Esophagus squamous epithelium (tissue), 5 donors: ENCODE results near the gene ROR2. TPM values are rescaled to one million over a fixed set of nuclear protein-coding genes. Genes with fewer than 3 reads are reported as not detected.
A peak's percentile ranks its signal among the peaks of the same experiment; 100 is the strongest.

Source experiments
- DNase-seq: peaks from one replicate; lab custom pipeline; 2025; lab: John Stamatoyannopoulos, UW
- H3K27ac ChIP-seq, 4 donors: fragments of 200-600 bp; sonication (generic); one replicate each; pipeline ENCODE4 v1.5.1; 2016 to 2019; ENCODE audit warnings: mild to moderate bottlenecking in 1 of 4
- H3K27me3 ChIP-seq, 4 donors: fragments of 200-600 bp; sonication (generic); 1 replicate in 3 of 4; 2 replicates in 1 of 4; pipeline versions ENCODE4 v1.5.1 to v1.6.0; 2017 to 2021; ENCODE audit warnings: antibody characterized with exemption in 1 of 4
- H3K36me3 ChIP-seq, 3 donors: fragments of 200-600 bp; sonication (generic); one replicate each; pipeline ENCODE4 v1.5.1; 2016 to 2019
- H3K4me1 ChIP-seq, 3 donors: fragments of 200-600 bp; sonication (generic); one replicate each; pipeline ENCODE4 v1.5.1; 2017 to 2019
- H3K4me3 ChIP-seq, 4 donors: fragments of 200-600 bp; sonication (generic); 1 replicate in 3 of 4; 2 replicates in 1 of 4; pipeline ENCODE4 v1.5.1; 2016 to 2019; ENCODE audit warnings: mild to moderate bottlenecking in 2 of 4, moderate library complexity in 1 of 4
- H3K9me3 ChIP-seq, 3 donors: fragments of 200-600 bp; sonication (generic); one replicate each; pipeline ENCODE4 v1.5.1; 2016 to 2019
- CTCF ChIP-seq, 6 experiments: fragments of 450-650 bp in 4 of 6; fragments of 200-600 bp in 2 of 6; sonication (generic) in 2 of 6; IDR thresholded peaks; one replicate each; pipeline ENCODE4 v1.5.1; 2016 to 2019; ENCODE audit warnings: antibody characterized with exemption in 6 of 6, mild to moderate bottlenecking in 4 of 6, moderate library complexity in 4 of 6
- POLR2A ChIP-seq, 4 donors: fragments of 450-650 bp; IDR thresholded peaks; one replicate each; pipeline ENCODE4 v1.6.1; 2017; ENCODE audit warnings: antibody characterized with exemption in 4 of 4, mild to moderate bottlenecking in 4 of 4, moderate library complexity in 3 of 4
- WGBS, 2 donors: methylation state at CpG; one replicate each; pipeline ENCODE4 v1.1.5; 2018; 5-methylcytosine and 5-hydroxymethylcytosine counted together
- intact Hi-C: fragments of 100-400 bp; cut with DNase I; formaldehyde crosslinking; loops from one replicate; pipeline ENCODE4 v1.15.0; 2022
- total RNA-seq, 4 donors: library from RNA; depleted of rRNA; stranded (reverse); fragments of >200 nt; gene quantifications; one replicate each; pipeline ENCODE4 v1.1.0, GENCODE V29; 2016
- donor health status: DM: yes; HTN: yes; CAD: no.

The ROR2 gene
- total RNA-seq, 4 donors from 2014 or later: 0.68 to 12.6 (median 3.7) TPM

- no peak overlapping the region for H3K4me3 ChIP-seq
- H3K4me1 ChIP-seq: peaks cover 0 to 59% (median 17%) of the 10 kb centered on the region in 3 donors
- peaks cover 0 to 71% (median 0%) of the 10 kb centered on the region in 4 donors for H3K27me3 ChIP-seq
- intact Hi-C loops: no loop called here
- no peaks in the 10 kb centered on the region for H3K36me3 ChIP-seq
- no peak for TF ChIP-seq POLR2A (IDR thresholded peaks at IDR 0.05)
- TF ChIP-seq CTCF (IDR thresholded peaks at IDR 0.05): no peak
- no peaks in the 10 kb centered on the region for H3K9me3 ChIP-seq
- 75 to 87% methylated on average over 11 of the region's 11 CpGs for WGBS, 2 donors
- no peak for DNase-seq
- peak overlapping the region in 3 of 4 donors; percentile 27 to 82 (median 74) for H3K27ac ChIP-seq
These were observed 136.7 kb downstream of the ROR2 start for GRCh38 chr9:91813176-91813795.

GRCh38 chr9:91812191-91812590 lies 137.8 kb downstream of the ROR2 start:
- TF ChIP-seq CTCF (IDR thresholded peaks at IDR 0.05) (no peak), POLR2A (IDR thresholded peaks at IDR 0.05) (no peak)
- no peak for DNase-seq
- Histone ChIP-seq H3K9me3 (no peaks in the 10 kb centered on the region), H3K36me3 (no peaks in the 10 kb centered on the region), H3K4me1 (peaks cover 0 to 48% (median 8%) of the 10 kb centered on the region in 3 donors), H3K27ac (peak overlapping the region in 3 of 4 donors; percentile 34 to 82 (median 55)), H3K4me3 (no peak overlapping the region), H3K27me3 (peaks cover 0 to 67% (median 0%) of the 10 kb centered on the region in 4 donors)
- WGBS, 2 donors: 76 to 83% methylated on average over 7 to 11 of the region's 14 CpGs
- intact Hi-C loops: no loop called here

- H3K4me3 ChIP-seq: no peak overlapping the region
- no peak for DNase-seq
- H3K27me3 ChIP-seq: peaks cover 0 to 58% (median 0%) of the 10 kb centered on the region in 4 donors
- TF ChIP-seq POLR2A (IDR thresholded peaks at IDR 0.05) (no peak), CTCF (IDR thresholded peaks at IDR 0.05) (no peak)
- 66 to 80% methylated on average over 2 to 12 of the region's 19 CpGs for WGBS, 2 donors
- H3K36me3 ChIP-seq: no peaks in the 10 kb centered on the region
- peak overlapping the region in 3 of 4 donors; percentile 20 to 82 (median 67) for H3K27ac ChIP-seq
- intact Hi-C loops: no loop called here
- H3K9me3 ChIP-seq: no peaks in the 10 kb centered on the region
- H3K4me1 ChIP-seq: peaks cover 0 to 39% (median 8%) of the 10 kb centered on the region in 3 donors
These were observed 138.8 kb downstream of the ROR2 start for GRCh38 chr9:91811024-91811909.

GRCh38 chr9:91810286-91810905 lies 139.6 kb downstream of the ROR2 start:
- intact Hi-C loops: no loop called here
- TF ChIP-seq POLR2A (IDR thresholded peaks at IDR 0.05) (no peak), CTCF (IDR thresholded peaks at IDR 0.05) (no peak)
- DNase-seq: no peak
- H3K4me3 ChIP-seq: no peak overlapping the region
- H3K9me3 ChIP-seq: no peaks in the 10 kb centered on the region
- peak overlapping the region in 2 of 4 donors; percentile 67 to 82 for H3K27ac ChIP-seq
- H3K4me1 ChIP-seq: peaks cover 0 to 38% (median 8%) of the 10 kb centered on the region in 3 donors
- H3K36me3 ChIP-seq: no peaks in the 10 kb centered on the region
- H3K27me3 ChIP-seq: peaks cover 0 to 58% (median 0%) of the 10 kb centered on the region in 4 donors
- WGBS, 2 donors: 78 to 87% methylated on average over 9 to 23 of the region's 26 CpGs
